Measurements from ENCODE around the gene SLAMF1.
"Not testable (repeated sequence)": the region's sequence is repeated elsewhere in the genome, so short reads cannot be mapped to it uniquely, and the experiment has no call there.

The SLAMF1 gene

GRCh38 chr1:160639652-160640051 lies 7.2 kb downstream of the SLAMF1 start:
- DNase-seq (ENCODE audit: low read depth): no peak

GRCh38 chr1:160638926-160639325 lies 7.9 kb downstream of the SLAMF1 start:
- DNase-seq (ENCODE audit: low read depth): no peak

GRCh38 chr1:160638540-160638857 lies 8.3 kb downstream of the SLAMF1 start:
- no peak for DNase-seq (ENCODE audit: low read depth)

- no peak for DNase-seq (ENCODE audit: low read depth)
Observed at GRCh38 chr1:160637821-160638539, 8.9 kb downstream of the SLAMF1 start.

- DNase-seq (ENCODE audit: low read depth): no peak
Observed at GRCh38 chr1:160637065-160637464, 9.8 kb downstream of the SLAMF1 start.

GRCh38 chr1:160636547-160636946 lies 10.3 kb downstream of the SLAMF1 start:
- DNase-seq (ENCODE audit: low read depth): no peak

GRCh38 chr1:160636076-160636475 lies 10.8 kb downstream of the SLAMF1 start:
- DNase-seq (ENCODE audit: low read depth): no peak

- no peak for DNase-seq (ENCODE audit: low read depth)
Observed at GRCh38 chr1:160634543-160635491, 12.0 kb downstream of the SLAMF1 start.

- no peak for DNase-seq (ENCODE audit: low read depth)
Observed at GRCh38 chr1:160633330-160633903, 13.4 kb downstream of the SLAMF1 start.

- no peak for DNase-seq (ENCODE audit: low read depth)
Observed at GRCh38 chr1:160631983-160632625, 14.7 kb downstream of the SLAMF1 start.

GRCh38 chr1:160630523-160631451 lies 16.1 kb downstream of the SLAMF1 start:
- DNase-seq (ENCODE audit: low read depth): no peak

GRCh38 chr1:160629286-160630210 lies 17.3 kb downstream of the SLAMF1 start:
- no peak for DNase-seq (ENCODE audit: low read depth)

GRCh38 chr1:160628799-160629263 lies 18.0 kb downstream of the SLAMF1 start:
- DNase-seq (ENCODE audit: low read depth): no peak

GRCh38 chr1:160627677-160628289 lies 19.1 kb downstream of the SLAMF1 start:
- DNase-seq (ENCODE audit: low read depth): not testable (repeated sequence)

- peak; percentile 54 for DNase-seq (ENCODE audit: low read depth)
Observed at GRCh38 chr1:160626509-160627342, 20.1 kb downstream of the SLAMF1 start.

- DNase-seq (ENCODE audit: low read depth): no peak
Observed at GRCh38 chr1:160625725-160626498, 20.9 kb downstream of the SLAMF1 start.

- DNase-seq (ENCODE audit: low read depth): no peak
Observed at GRCh38 chr1:160625321-160625720, 21.5 kb downstream of the SLAMF1 start.

- DNase-seq (ENCODE audit: low read depth): no peak
Observed at GRCh38 chr1:160624464-160624863, 22.4 kb downstream of the SLAMF1 start.
